IPS-18a (cell line): ENCODE results near the gene SHCBP1.
"Not testable (repeated sequence)": the region's sequence is repeated elsewhere in the genome, so short reads cannot be mapped to it uniquely, and the experiment has no call there.

Experiments used
- H3K27ac ChIP-seq: one replicate; pipeline ENCODE4 v1.5.1; 2013; ENCODE audit warnings: low read length
- H3K27me3 ChIP-seq: one replicate; pipeline ENCODE4 v1.6.1; 2013; ENCODE audit warnings: mild to moderate bottlenecking, low read length; ENCODE audit not compliant: control insufficient read depth, insufficient read depth
- H3K36me3 ChIP-seq: one replicate; pipeline ENCODE4 v1.6.1; 2013; ENCODE audit warnings: low read depth, low read length; ENCODE audit not compliant: control insufficient read depth
- H3K4me1 ChIP-seq: one replicate; pipeline ENCODE4 v1.6.1; 2013; ENCODE audit warnings: low read depth, low read length; ENCODE audit not compliant: control insufficient read depth
- H3K4me3 ChIP-seq: one replicate; pipeline ENCODE4 v1.5.1; 2013; ENCODE audit warnings: low read length
- H3K9ac ChIP-seq: one replicate; pipeline ENCODE4 v1.6.1; 2013; ENCODE audit warnings: mild to moderate bottlenecking, low read length, moderate library complexity
- H3K9me3 ChIP-seq: one replicate; pipeline ENCODE4 v1.6.1; 2013; ENCODE audit warnings: low read depth, low read length; ENCODE audit not compliant: control insufficient read depth

The SHCBP1 gene

DNA sequence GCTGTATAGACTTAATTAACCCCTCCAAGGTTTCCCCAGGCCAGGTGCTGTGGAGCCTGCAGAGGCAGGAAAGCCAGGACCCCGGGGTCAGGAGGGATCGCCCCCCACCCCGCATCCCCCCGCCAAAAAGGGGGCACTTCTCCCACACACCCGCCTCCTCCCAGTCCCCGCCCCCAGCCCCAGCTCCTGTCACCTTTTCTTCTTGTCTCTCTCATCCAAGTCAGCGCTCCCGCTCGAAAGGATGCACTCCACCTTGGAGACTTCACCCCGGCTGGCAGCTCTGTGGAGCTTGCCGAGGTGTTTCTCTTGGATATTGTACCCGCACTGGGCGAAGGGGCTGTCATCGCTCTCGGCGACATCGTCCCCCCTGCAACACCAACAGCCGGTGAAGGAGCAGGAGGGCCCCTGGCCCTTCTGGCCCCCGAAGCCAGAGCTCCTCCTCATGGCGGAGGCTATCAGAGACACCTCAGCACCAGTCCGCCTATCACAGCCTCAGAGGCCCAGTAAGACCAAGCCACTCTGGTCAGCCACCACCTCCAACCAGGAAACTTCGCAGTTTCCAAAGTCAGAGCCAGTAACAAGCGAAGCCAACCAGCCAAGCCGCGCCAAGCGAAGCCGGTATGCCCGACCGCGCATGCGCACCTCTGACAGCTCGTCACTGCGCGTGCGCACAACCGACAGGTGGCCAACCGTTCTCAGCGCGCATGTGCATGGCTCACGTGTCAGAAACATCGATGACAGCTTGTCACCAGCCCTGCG is 52.5 kb downstream of the SHCBP1 start:
- Histone ChIP-seq H3K4me1 (no peaks in the 10 kb centered on the region), H3K4me3 (no peak overlapping the region), H3K36me3 (no peaks in the 10 kb centered on the region), H3K27me3 (no peaks in the 10 kb centered on the region), H3K9me3 (peaks cover 13% of the 10 kb centered on the region), H3K9ac (no peak overlapping the region), H3K27ac (no peak overlapping the region)

DNA sequence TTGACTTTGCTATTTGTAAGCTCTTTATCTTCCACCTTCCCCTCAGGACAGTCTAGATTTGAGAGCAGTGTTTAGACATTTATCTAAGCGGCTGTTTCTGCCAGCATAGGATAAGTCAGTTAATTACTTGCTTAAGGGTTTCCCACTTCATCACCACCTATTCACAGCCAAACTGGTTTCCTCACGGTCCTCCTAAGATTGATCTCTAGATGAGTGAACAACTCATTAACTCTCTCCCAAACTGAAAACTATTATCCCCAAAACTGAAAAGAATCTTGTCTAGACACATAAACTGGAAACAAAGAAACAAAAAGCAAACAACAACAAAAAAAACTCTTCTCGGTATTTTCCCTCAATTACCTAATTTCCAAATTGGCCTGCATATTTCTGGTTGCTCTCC is 58.2 kb downstream of the SHCBP1 start:
- H3K27me3 ChIP-seq, result no peaks in the 10 kb centered on the region
- no peak overlapping the region for H3K27ac ChIP-seq
- H3K9ac ChIP-seq, result no peak overlapping the region
- H3K9me3 ChIP-seq, result peaks cover 13% of the 10 kb centered on the region
- no peaks in the 10 kb centered on the region for H3K4me1 ChIP-seq
- H3K36me3 ChIP-seq, result no peaks in the 10 kb centered on the region
- no peak overlapping the region for H3K4me3 ChIP-seq

DNA sequence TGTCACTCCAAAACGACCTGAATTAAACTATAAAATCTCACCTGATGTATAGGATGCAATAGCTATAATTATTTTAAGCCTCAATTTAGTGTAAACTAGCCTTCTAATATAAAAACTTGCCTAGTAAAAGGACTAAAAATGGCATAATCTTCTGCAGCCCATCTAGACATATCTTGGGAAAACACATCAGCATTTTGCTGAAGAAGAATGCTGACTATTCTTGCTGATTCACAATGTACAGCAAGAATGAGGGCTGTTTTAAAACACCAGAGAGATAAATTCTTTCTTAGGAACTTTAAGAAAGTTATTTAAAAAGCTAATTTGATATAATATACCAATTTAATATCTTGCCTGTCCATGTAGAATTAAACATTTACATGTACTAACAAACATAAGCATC is 63.2 kb downstream of the SHCBP1 start:
- no peak overlapping the region for H3K9ac ChIP-seq
- peaks cover 7% of the 10 kb centered on the region for H3K9me3 ChIP-seq
- no peak overlapping the region for H3K4me3 ChIP-seq
- no peak overlapping the region for H3K27ac ChIP-seq
- H3K36me3 ChIP-seq, result no peaks in the 10 kb centered on the region
- H3K4me1 ChIP-seq, result no peaks in the 10 kb centered on the region
- H3K27me3 ChIP-seq, result peaks cover 3% of the 10 kb centered on the region

DNA sequence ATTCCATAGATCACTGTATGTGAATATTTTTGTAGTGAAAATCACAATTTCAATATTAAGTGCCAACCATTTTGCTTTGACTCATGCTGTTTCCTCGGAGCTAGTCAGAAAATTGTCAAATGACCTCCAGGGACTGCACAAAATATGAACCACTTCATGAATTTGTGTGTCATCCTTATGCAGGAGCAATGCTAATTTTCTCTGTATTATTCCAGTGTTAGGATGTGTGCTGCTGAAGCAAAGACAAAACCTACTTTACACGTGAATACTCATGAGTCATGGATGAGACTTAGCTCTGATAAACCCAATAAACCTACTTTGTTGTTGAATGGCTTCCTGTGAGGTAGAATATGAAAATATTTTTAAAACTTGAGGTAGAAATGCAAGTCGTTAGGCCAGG is 65.2 kb downstream of the SHCBP1 start:
- Histone ChIP-seq H3K9ac (no peak overlapping the region), H3K4me1 (no peaks in the 10 kb centered on the region), H3K9me3 (peaks cover 10% of the 10 kb centered on the region), H3K36me3 (no peaks in the 10 kb centered on the region), H3K27me3 (peaks cover 3% of the 10 kb centered on the region), H3K4me3 (no peak overlapping the region), H3K27ac (no peak overlapping the region)

DNA sequence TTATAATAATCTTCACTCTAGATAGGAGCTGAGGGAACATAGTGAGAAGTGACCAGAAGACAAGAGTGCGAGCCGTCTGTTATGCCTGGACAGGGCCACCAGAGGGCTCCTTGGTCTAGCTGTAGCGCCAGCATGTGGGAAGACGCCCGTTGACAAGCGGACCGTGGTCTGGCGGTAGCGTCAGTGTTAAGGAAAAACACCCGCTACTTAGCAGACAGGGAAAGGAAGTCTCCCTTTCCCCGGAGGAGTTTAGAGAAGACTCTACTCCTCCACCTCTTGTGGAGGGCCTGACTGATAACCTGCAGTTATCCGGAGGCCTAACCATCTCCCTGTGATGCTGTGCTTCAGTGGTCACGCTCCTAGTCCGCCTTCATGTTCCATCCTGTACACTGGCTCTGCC is 66.7 kb downstream of the SHCBP1 start:
- H3K27me3 ChIP-seq, H3K4me3 ChIP-seq, H3K27ac ChIP-seq, H3K4me1 ChIP-seq, H3K36me3 ChIP-seq, H3K9ac ChIP-seq: not testable (repeated sequence)
- H3K9me3 ChIP-seq, result peaks cover 19% of the 10 kb centered on the region

DNA sequence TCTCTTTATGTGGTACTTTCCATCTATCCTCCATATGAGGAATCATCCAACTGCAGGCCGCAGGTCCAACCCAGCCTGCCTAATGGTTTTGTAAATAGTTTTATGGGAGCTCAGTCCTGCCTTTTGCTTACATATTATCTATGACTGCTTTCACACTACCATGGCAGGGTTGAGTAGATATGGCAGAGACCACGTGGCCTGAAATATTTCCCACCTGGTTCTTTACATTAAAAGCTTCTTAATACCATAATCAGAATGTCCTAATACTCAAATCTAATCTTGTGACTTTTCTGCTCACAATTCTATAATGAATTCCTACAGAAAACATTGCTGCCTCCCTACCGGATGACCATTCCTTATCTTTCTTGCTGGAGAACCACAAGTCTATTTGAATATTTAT is 71.7 kb downstream of the SHCBP1 start:
- Histone ChIP-seq H3K4me1 (no peaks in the 10 kb centered on the region), H3K4me3 (no peak overlapping the region), H3K27ac (no peak overlapping the region), H3K27me3 (no peaks in the 10 kb centered on the region), H3K9me3 (peaks cover 50% of the 10 kb centered on the region), H3K9ac (no peak overlapping the region), H3K36me3 (no peaks in the 10 kb centered on the region)
